ENCODE results near the gene POLQ.

POLQ gene

DNA sequence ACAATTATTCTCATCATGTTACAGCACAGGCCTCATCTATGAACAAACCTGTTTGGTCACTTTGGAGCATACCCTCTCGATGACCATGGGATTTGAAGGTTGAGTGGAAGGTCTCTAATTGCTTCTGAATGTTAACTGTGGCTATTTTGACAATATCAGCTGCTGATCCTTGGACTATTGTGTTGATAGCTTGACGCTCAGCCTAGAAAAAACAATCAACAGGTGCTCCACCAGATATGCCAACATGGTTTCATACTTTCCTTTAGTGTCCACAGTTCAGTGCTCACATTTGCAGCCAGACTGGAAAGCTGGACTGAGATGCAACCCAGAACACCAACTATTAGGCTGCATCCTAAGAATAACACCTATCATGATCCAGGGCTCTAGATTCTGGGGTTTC, 109.7 kb downstream of the POLQ start:
- CTCF ChIA-PET = no interaction called here
- WGBS (ENCODE audit: insufficient coverage) = no CpG with 5 or more reads among the region's 2 CpGs
- no peak overlapping the region for H3K27ac ChIP-seq (ENCODE audit: insufficient read depth in 1 of 2, low read depth in 1 of 2, low read length in 2 of 2, poor library complexity in 1 of 2, severe bottlenecking in 2 of 2)

GRCh38 chr3:121431726-121432517, 113.9 kb downstream of the POLQ start:
- peak; percentile 62 to 86 (median 82) for DNase-seq
- H3K4me1 ChIP-seq (ENCODE audit: control extremely low read depth in 1 of 4, control insufficient read depth in 4 of 4, insufficient read depth in 4 of 4, low read length in 3 of 4) = peaks cover 0 to 7% (median 0%) of the 10 kb centered on the region in 4 experiments
- peak overlapping the region in 1 of 2 experiments; percentile 46 for H3K27ac ChIP-seq (ENCODE audit: insufficient read depth in 1 of 2, low read depth in 1 of 2, low read length in 2 of 2, poor library complexity in 1 of 2, severe bottlenecking in 2 of 2)
- H3K36me3 ChIP-seq (ENCODE audit: control insufficient read depth in 4 of 4, insufficient read depth in 4 of 4, low read length in 3 of 4) = peaks cover 0 to 54% (median 12%) of the 10 kb centered on the region in 4 experiments
- H3K4me3 ChIP-seq (ENCODE audit: control insufficient read depth in 1 of 7, extremely low read depth in 1 of 7, insufficient read depth in 4 of 7, low read depth in 2 of 7, low read length in 6 of 7) = peak overlapping the region in 5 of 7 experiments; percentile 9 to 73 (median 48)
- POLR2A ChIA-PET = no interaction called here
- no peaks in the 10 kb centered on the region for H3K9me3 ChIP-seq (ENCODE audit: control extremely low read depth in 1 of 5, control insufficient read depth in 4 of 5, insufficient read depth in 2 of 5, low read depth in 1 of 5, low read length in 4 of 5)
- H3K27me3 ChIP-seq (replicated peaks in 2 of 5; ENCODE audit: control insufficient read depth in 4 of 5, insufficient read depth in 5 of 5, low read length in 4 of 5) = no peaks in the 10 kb centered on the region
- WGBS (ENCODE audit: insufficient coverage) = no CpG with 5 or more reads among the region's 5 CpGs
- CTCF ChIA-PET = no interaction called here

More for the DNA sequence above, 109.7 kb downstream of the POLQ start:
- H3K9me3 ChIP-seq (ENCODE audit: control extremely low read depth in 1 of 5, control insufficient read depth in 4 of 5, insufficient read depth in 2 of 5, low read depth in 1 of 5, low read length in 4 of 5) = no peaks in the 10 kb centered on the region
- no peak overlapping the region for H3K4me3 ChIP-seq (ENCODE audit: control insufficient read depth in 1 of 7, extremely low read depth in 1 of 7, insufficient read depth in 4 of 7, low read depth in 2 of 7, low read length in 6 of 7)
- no peaks in the 10 kb centered on the region for H3K27me3 ChIP-seq (replicated peaks in 2 of 5; ENCODE audit: control insufficient read depth in 4 of 5, insufficient read depth in 5 of 5, low read length in 4 of 5)
- H3K36me3 ChIP-seq (ENCODE audit: control insufficient read depth in 4 of 4, insufficient read depth in 4 of 4, low read length in 3 of 4) = peaks cover 2 to 46% (median 9%) of the 10 kb centered on the region in 4 experiments
- peaks cover 0 to 7% (median 0%) of the 10 kb centered on the region in 4 experiments for H3K4me1 ChIP-seq (ENCODE audit: control extremely low read depth in 1 of 4, control insufficient read depth in 4 of 4, insufficient read depth in 4 of 4, low read length in 3 of 4)
- POLR2A ChIA-PET = interaction anchor here (0.6 kb wide), 1 partner anchor 951 kb away, joined by 4 read pairs; no protein-coding TSS in a partner anchor
- no peak for DNase-seq

DNA sequence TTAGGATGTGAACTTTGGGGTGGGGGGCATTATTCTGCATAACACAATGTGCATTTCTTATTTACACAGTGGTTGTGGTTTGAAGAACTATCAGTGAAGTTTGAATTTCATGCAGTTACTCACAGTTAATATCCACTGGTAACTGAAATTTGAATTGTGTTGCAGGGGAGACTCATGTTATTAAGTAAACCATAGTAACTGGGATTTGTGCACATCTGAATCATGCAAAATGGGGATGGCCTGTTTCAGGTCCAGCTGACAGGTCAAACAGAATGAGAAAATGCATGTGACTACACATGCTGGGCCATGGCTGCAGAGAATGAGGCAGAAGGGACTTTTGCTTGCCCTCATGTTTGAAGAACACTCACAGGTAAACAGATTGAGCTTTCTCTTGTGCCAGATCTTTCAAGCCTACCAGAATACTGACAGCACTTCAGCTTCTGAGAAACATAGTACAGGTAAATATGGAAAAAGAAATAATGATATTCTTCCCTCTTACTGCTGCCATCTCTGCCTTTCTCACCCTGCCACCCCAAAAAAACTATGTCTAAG, 115.0 kb downstream of the POLQ start:
- peaks cover 0 to 44% (median 8%) of the 10 kb centered on the region in 4 experiments for H3K36me3 ChIP-seq (ENCODE audit: control insufficient read depth in 4 of 4, insufficient read depth in 4 of 4, low read length in 3 of 4)
- ChIA-PET CTCF (interaction anchor here (1.4 kb wide), 1 partner anchor 116 kb away, joined by 3 read pairs; no protein-coding TSS in a partner anchor), POLR2A (no interaction called here)

DNA sequence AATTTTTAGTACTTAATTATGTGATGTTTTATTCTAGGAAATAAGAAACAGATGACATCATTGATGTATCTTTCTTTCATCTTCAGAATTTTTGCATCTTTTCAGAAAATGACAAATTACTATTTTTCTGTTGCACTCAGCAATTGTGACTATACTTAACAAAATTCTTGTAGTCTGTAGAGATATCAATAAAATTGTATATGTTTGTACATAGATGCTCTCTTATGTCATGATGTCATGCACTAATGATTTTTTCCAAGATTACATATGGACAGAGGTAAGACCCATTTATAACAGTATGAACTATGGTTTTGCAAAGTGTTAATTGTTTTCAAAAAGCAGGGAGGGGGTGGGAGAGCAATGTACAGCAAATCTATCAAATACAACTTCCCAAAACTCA, 121.2 kb downstream of the POLQ start:
- Histone ChIP-seq H3K4me1 (ENCODE audit: control extremely low read depth in 1 of 4, control insufficient read depth in 4 of 4, insufficient read depth in 4 of 4, low read length in 3 of 4) (no peaks in the 10 kb centered on the region), H3K27me3 (replicated peaks in 2 of 5; ENCODE audit: control insufficient read depth in 4 of 5, insufficient read depth in 5 of 5, low read length in 4 of 5) (no peaks in the 10 kb centered on the region), H3K9me3 (ENCODE audit: control extremely low read depth in 1 of 5, control insufficient read depth in 4 of 5, insufficient read depth in 2 of 5, low read depth in 1 of 5, low read length in 4 of 5) (no peaks in the 10 kb centered on the region), H3K36me3 (ENCODE audit: control insufficient read depth in 4 of 4, insufficient read depth in 4 of 4, low read length in 3 of 4) (peaks cover 0 to 12% (median 2%) of the 10 kb centered on the region in 4 experiments), H3K27ac (ENCODE audit: insufficient read depth in 1 of 2, low read depth in 1 of 2, low read length in 2 of 2, poor library complexity in 1 of 2, severe bottlenecking in 2 of 2) (no peak overlapping the region), H3K4me3 (ENCODE audit: control insufficient read depth in 1 of 7, extremely low read depth in 1 of 7, insufficient read depth in 4 of 7, low read depth in 2 of 7, low read length in 6 of 7) (no peak overlapping the region)
- DNase-seq = no peak
- ChIA-PET POLR2A (no interaction called here), CTCF (no interaction called here)

More for the DNA sequence above, 115.0 kb downstream of the POLQ start:
- H3K27ac ChIP-seq (ENCODE audit: insufficient read depth in 1 of 2, low read depth in 1 of 2, low read length in 2 of 2, poor library complexity in 1 of 2, severe bottlenecking in 2 of 2) = no peak overlapping the region
- no peak overlapping the region for H3K4me3 ChIP-seq (ENCODE audit: control insufficient read depth in 1 of 7, extremely low read depth in 1 of 7, insufficient read depth in 4 of 7, low read depth in 2 of 7, low read length in 6 of 7)
- H3K9me3 ChIP-seq (ENCODE audit: control extremely low read depth in 1 of 5, control insufficient read depth in 4 of 5, insufficient read depth in 2 of 5, low read depth in 1 of 5, low read length in 4 of 5) = no peaks in the 10 kb centered on the region
- no peak for DNase-seq
- H3K4me1 ChIP-seq (ENCODE audit: control extremely low read depth in 1 of 4, control insufficient read depth in 4 of 4, insufficient read depth in 4 of 4, low read length in 3 of 4) = peaks cover 0 to 7% (median 0%) of the 10 kb centered on the region in 4 experiments
- no peaks in the 10 kb centered on the region for H3K27me3 ChIP-seq (replicated peaks in 2 of 5; ENCODE audit: control insufficient read depth in 4 of 5, insufficient read depth in 5 of 5, low read length in 4 of 5)

DNA sequence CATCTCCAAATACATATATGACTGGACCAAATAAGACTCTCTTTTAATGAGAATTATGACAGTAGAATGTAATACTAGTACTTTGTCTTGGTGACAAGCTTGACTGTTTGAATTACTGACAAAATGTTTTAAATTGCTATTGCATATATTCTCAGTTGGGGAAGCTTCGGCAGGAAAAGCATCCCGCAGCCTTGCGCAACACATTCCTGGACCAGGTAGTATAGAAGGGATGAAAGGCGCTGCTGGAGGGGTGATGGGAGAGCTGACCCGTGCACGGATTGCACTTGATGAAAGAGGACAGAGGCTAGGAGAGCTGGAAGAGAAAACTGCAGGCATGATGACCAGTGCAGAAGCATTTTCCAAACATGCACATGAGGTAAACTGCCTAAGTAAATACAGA, 127.6 kb downstream of the POLQ start:
- POLR2A ChIA-PET = no interaction called here
- Histone ChIP-seq H3K27me3 (replicated peaks in 2 of 5; ENCODE audit: control insufficient read depth in 4 of 5, insufficient read depth in 5 of 5, low read length in 4 of 5) (no peaks in the 10 kb centered on the region), H3K9me3 (ENCODE audit: control extremely low read depth in 1 of 5, control insufficient read depth in 4 of 5, insufficient read depth in 2 of 5, low read depth in 1 of 5, low read length in 4 of 5) (no peaks in the 10 kb centered on the region), H3K4me3 (ENCODE audit: control insufficient read depth in 1 of 7, extremely low read depth in 1 of 7, insufficient read depth in 4 of 7, low read depth in 2 of 7, low read length in 6 of 7) (no peak overlapping the region), H3K27ac (ENCODE audit: insufficient read depth in 1 of 2, low read depth in 1 of 2, low read length in 2 of 2, poor library complexity in 1 of 2, severe bottlenecking in 2 of 2) (no peak overlapping the region), H3K36me3 (ENCODE audit: control insufficient read depth in 4 of 4, insufficient read depth in 4 of 4, low read length in 3 of 4) (no peaks in the 10 kb centered on the region), H3K4me1 (ENCODE audit: control extremely low read depth in 1 of 4, control insufficient read depth in 4 of 4, insufficient read depth in 4 of 4, low read length in 3 of 4) (no peaks in the 10 kb centered on the region)
- WGBS (ENCODE audit: insufficient coverage) = 100% methylated on average over 6 of the region's 6 CpGs
- CTCF ChIA-PET = no interaction called here
- DNase-seq = no peak

DNA sequence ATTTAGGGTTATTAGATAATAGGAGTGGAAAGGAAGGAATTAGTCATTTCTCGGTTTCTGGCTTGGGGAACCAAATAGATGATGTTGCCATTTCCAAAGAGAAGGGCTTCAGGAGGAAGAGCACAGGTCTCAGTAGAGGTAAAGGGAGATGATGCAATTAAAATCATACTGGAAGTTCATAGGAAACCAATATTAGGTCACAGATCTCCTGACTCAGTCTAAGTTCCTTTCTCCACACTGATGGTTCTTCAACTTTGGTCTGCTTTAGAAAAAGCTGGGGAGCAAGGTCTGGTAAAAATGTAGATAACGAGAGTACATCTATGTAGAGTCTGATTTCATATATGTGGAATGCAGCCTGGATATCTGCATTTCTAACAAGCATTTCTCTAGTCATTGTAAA, 130.9 kb downstream of the POLQ start:
- no peak overlapping the region for H3K27ac ChIP-seq (ENCODE audit: insufficient read depth in 1 of 2, low read depth in 1 of 2, low read length in 2 of 2, poor library complexity in 1 of 2, severe bottlenecking in 2 of 2)
- CTCF ChIA-PET = interaction anchor here (0.8 kb wide), 1 partner anchor 13 kb away, joined by 3 read pairs; no protein-coding TSS in a partner anchor
- POLR2A ChIA-PET = no interaction called here
- no peak overlapping the region for H3K4me3 ChIP-seq (ENCODE audit: control insufficient read depth in 1 of 7, extremely low read depth in 1 of 7, insufficient read depth in 4 of 7, low read depth in 2 of 7, low read length in 6 of 7)
- H3K4me1 ChIP-seq (ENCODE audit: control extremely low read depth in 1 of 4, control insufficient read depth in 4 of 4, insufficient read depth in 4 of 4, low read length in 3 of 4) = no peaks in the 10 kb centered on the region
- H3K36me3 ChIP-seq (ENCODE audit: control insufficient read depth in 4 of 4, insufficient read depth in 4 of 4, low read length in 3 of 4) = no peaks in the 10 kb centered on the region
- no peaks in the 10 kb centered on the region for H3K27me3 ChIP-seq (replicated peaks in 2 of 5; ENCODE audit: control insufficient read depth in 4 of 5, insufficient read depth in 5 of 5, low read length in 4 of 5)
- H3K9me3 ChIP-seq (ENCODE audit: control extremely low read depth in 1 of 5, control insufficient read depth in 4 of 5, insufficient read depth in 2 of 5, low read depth in 1 of 5, low read length in 4 of 5) = no peaks in the 10 kb centered on the region
- DNase-seq = no peak
- 80% methylated on average over 1 of the region's 2 CpGs for WGBS (ENCODE audit: insufficient coverage)

DNA sequence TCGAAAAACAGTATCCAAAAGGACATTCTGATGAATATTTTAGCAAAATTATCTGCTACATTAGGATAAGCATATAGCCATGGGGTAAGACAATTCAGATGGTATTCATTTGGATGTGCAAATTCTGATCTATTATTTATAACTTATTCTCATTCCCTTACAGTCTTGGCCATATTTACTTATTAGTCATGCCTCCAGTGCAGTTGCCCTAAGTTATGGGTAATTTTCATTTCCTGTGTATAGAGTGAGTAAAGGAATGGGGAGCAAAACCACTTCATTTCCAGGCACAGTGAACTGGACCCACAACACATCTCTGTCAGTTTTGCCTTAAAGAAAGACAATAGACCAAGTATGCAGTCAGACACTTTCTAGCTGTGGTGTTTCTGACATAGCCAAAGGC, 134.3 kb downstream of the POLQ start:
- no peak for DNase-seq

More for the DNA sequence above, 134.3 kb downstream of the POLQ start:
- Histone ChIP-seq H3K4me1 (ENCODE audit: control extremely low read depth in 1 of 4, control insufficient read depth in 4 of 4, insufficient read depth in 4 of 4, low read length in 3 of 4) (no peaks in the 10 kb centered on the region), H3K27me3 (replicated peaks in 2 of 5; ENCODE audit: control insufficient read depth in 4 of 5, insufficient read depth in 5 of 5, low read length in 4 of 5) (no peaks in the 10 kb centered on the region), H3K36me3 (ENCODE audit: control insufficient read depth in 4 of 4, insufficient read depth in 4 of 4, low read length in 3 of 4) (no peaks in the 10 kb centered on the region), H3K27ac (ENCODE audit: insufficient read depth in 1 of 2, low read depth in 1 of 2, low read length in 2 of 2, poor library complexity in 1 of 2, severe bottlenecking in 2 of 2) (no peak overlapping the region), H3K9me3 (ENCODE audit: control extremely low read depth in 1 of 5, control insufficient read depth in 4 of 5, insufficient read depth in 2 of 5, low read depth in 1 of 5, low read length in 4 of 5) (no peaks in the 10 kb centered on the region), H3K4me3 (ENCODE audit: control insufficient read depth in 1 of 7, extremely low read depth in 1 of 7, insufficient read depth in 4 of 7, low read depth in 2 of 7, low read length in 6 of 7) (no peak overlapping the region)
- ChIA-PET POLR2A (no interaction called here), CTCF (no interaction called here)
- no CpG with 5 or more reads among the region's 1 CpG for WGBS (ENCODE audit: insufficient coverage)
